Muscle layer of duodenum (tissue), 2 donors: ENCODE data around the gene GALNT13.

ENCODE experiments used
- H3K27ac ChIP-seq: one replicate; pipeline ENCODE4 v1.7.0; 2013; ENCODE audit warnings: mild to moderate bottlenecking, low read length
- H3K27me3 ChIP-seq: one replicate; pipeline ENCODE4 v1.7.0; 2013; ENCODE audit warnings: low read depth, mild to moderate bottlenecking, control low read depth, low read length
- H3K36me3 ChIP-seq, 2 donors: one replicate each; pipeline ENCODE4 v1.7.0; 2013; ENCODE audit warnings: low read length in 2 of 2, control low read depth in 1 of 2, mild to moderate bottlenecking in 1 of 2; ENCODE audit not compliant: insufficient read depth in 2 of 2, control insufficient read depth in 1 of 2
- H3K4me1 ChIP-seq, 2 donors: one replicate each; pipeline ENCODE4 v1.7.0; 2013; ENCODE audit warnings: low read length in 2 of 2, mild to moderate bottlenecking in 2 of 2, control low read depth in 1 of 2, moderate library complexity in 1 of 2; ENCODE audit not compliant: insufficient read depth in 2 of 2, control insufficient read depth in 1 of 2
- H3K4me3 ChIP-seq, 2 donors: one replicate each; pipeline ENCODE4 v1.7.0; 2013; ENCODE audit warnings: low read length in 2 of 2, low read depth in 1 of 2, mild to moderate bottlenecking in 1 of 2
- H3K9me3 ChIP-seq, 2 donors: one replicate each; pipeline ENCODE4 v1.7.0; 2013; ENCODE audit warnings: low read length in 2 of 2, control low read depth in 1 of 2, mild to moderate bottlenecking in 1 of 2; ENCODE audit not compliant: control insufficient read depth in 1 of 2
- donor health status: healthy.

The GALNT13 gene

GRCh38 chr2:154259030-154259429 lies 387.3 kb downstream of the GALNT13 start:
- Histone ChIP-seq H3K36me3 (no peaks in the 10 kb centered on the region), H3K27ac (no peak overlapping the region), H3K9me3 (no peaks in the 10 kb centered on the region), H3K4me3 (no peak overlapping the region), H3K27me3 (no peaks in the 10 kb centered on the region), H3K4me1 (no peaks in the 10 kb centered on the region)

- no peak overlapping the region for H3K27ac ChIP-seq
- H3K4me1 ChIP-seq, result no peaks in the 10 kb centered on the region
- no peak overlapping the region for H3K4me3 ChIP-seq
- no peaks in the 10 kb centered on the region for H3K9me3 ChIP-seq
- H3K36me3 ChIP-seq, result no peaks in the 10 kb centered on the region
- no peaks in the 10 kb centered on the region for H3K27me3 ChIP-seq
These were observed 389.8 kb downstream of the GALNT13 start for GRCh38 chr2:154261473-154262027.

GRCh38 chr2:154263206-154263605 lies 391.5 kb downstream of the GALNT13 start:
- Histone ChIP-seq H3K27ac (no peak overlapping the region), H3K4me1 (no peaks in the 10 kb centered on the region), H3K4me3 (no peak overlapping the region), H3K27me3 (no peaks in the 10 kb centered on the region), H3K36me3 (no peaks in the 10 kb centered on the region), H3K9me3 (no peaks in the 10 kb centered on the region)

GRCh38 chr2:154264024-154264423 lies 392.3 kb downstream of the GALNT13 start:
- no peaks in the 10 kb centered on the region for H3K9me3 ChIP-seq
- no peaks in the 10 kb centered on the region for H3K4me1 ChIP-seq
- no peak overlapping the region for H3K27ac ChIP-seq
- H3K4me3 ChIP-seq, result no peak overlapping the region
- no peaks in the 10 kb centered on the region for H3K27me3 ChIP-seq
- H3K36me3 ChIP-seq, result no peaks in the 10 kb centered on the region

- H3K27ac ChIP-seq, result no peak overlapping the region
- H3K36me3 ChIP-seq, result no peaks in the 10 kb centered on the region
- H3K27me3 ChIP-seq, result no peaks in the 10 kb centered on the region
- H3K4me3 ChIP-seq, result no peak overlapping the region
- no peaks in the 10 kb centered on the region for H3K9me3 ChIP-seq
- H3K4me1 ChIP-seq, result no peaks in the 10 kb centered on the region
These were observed 396.3 kb downstream of the GALNT13 start for GRCh38 chr2:154267983-154268382.

- Histone ChIP-seq H3K27ac (no peak overlapping the region), H3K27me3 (no peaks in the 10 kb centered on the region), H3K4me1 (no peaks in the 10 kb centered on the region), H3K36me3 (no peaks in the 10 kb centered on the region), H3K9me3 (no peaks in the 10 kb centered on the region), H3K4me3 (no peak overlapping the region)
These were observed 408.8 kb downstream of the GALNT13 start for GRCh38 chr2:154280543-154280942.

GRCh38 chr2:154289870-154290269 lies 418.1 kb downstream of the GALNT13 start:
- Histone ChIP-seq H3K27me3 (no peaks in the 10 kb centered on the region), H3K4me3 (no peak overlapping the region), H3K27ac (no peak overlapping the region), H3K36me3 (no peaks in the 10 kb centered on the region), H3K9me3 (no peaks in the 10 kb centered on the region), H3K4me1 (no peaks in the 10 kb centered on the region)

- Histone ChIP-seq H3K27me3 (no peaks in the 10 kb centered on the region), H3K4me3 (no peak overlapping the region), H3K36me3 (no peaks in the 10 kb centered on the region), H3K9me3 (no peaks in the 10 kb centered on the region), H3K4me1 (no peaks in the 10 kb centered on the region), H3K27ac (no peak overlapping the region)
These were observed 419.8 kb downstream of the GALNT13 start for GRCh38 chr2:154291511-154291910.

- no peaks in the 10 kb centered on the region for H3K9me3 ChIP-seq
- H3K4me1 ChIP-seq, result no peaks in the 10 kb centered on the region
- H3K27me3 ChIP-seq, result no peaks in the 10 kb centered on the region
- H3K36me3 ChIP-seq, result no peaks in the 10 kb centered on the region
- no peak overlapping the region for H3K4me3 ChIP-seq
- no peak overlapping the region for H3K27ac ChIP-seq
These were observed 420.2 kb downstream of the GALNT13 start for GRCh38 chr2:154291927-154292326.

GRCh38 chr2:154293864-154294263 lies 422.1 kb downstream of the GALNT13 start:
- Histone ChIP-seq H3K4me3 (no peak overlapping the region), H3K36me3 (no peaks in the 10 kb centered on the region), H3K4me1 (no peaks in the 10 kb centered on the region), H3K27me3 (no peaks in the 10 kb centered on the region), H3K27ac (no peak overlapping the region), H3K9me3 (no peaks in the 10 kb centered on the region)

GRCh38 chr2:154306266-154306970 lies 434.7 kb downstream of the GALNT13 start:
- no peak overlapping the region for H3K4me3 ChIP-seq

GRCh38 chr2:154307007-154307406 lies 435.3 kb downstream of the GALNT13 start:
- no peak overlapping the region for H3K4me3 ChIP-seq
- no peaks in the 10 kb centered on the region for H3K36me3 ChIP-seq
- no peaks in the 10 kb centered on the region for H3K4me1 ChIP-seq
- H3K9me3 ChIP-seq, result no peaks in the 10 kb centered on the region
- no peak overlapping the region for H3K27ac ChIP-seq
- no peaks in the 10 kb centered on the region for H3K27me3 ChIP-seq

More at GRCh38 chr2:154306266-154306970, 434.7 kb downstream of the GALNT13 start:
- H3K27me3 ChIP-seq, result no peaks in the 10 kb centered on the region
- no peaks in the 10 kb centered on the region for H3K4me1 ChIP-seq
- H3K27ac ChIP-seq, result no peak overlapping the region
- no peaks in the 10 kb centered on the region for H3K36me3 ChIP-seq
- H3K9me3 ChIP-seq, result no peaks in the 10 kb centered on the region
